ENCODE results near the gene RASAL2.

- TF ChIP-seq CTCF (conservative IDR thresholded peaks at IDR 0.05 in 1 of 2, IDR thresholded peaks at IDR 0.05 in 1 of 2; ENCODE audit: extremely low read depth in 1 of 2, insufficient read depth in 1 of 2, low read depth in 1 of 2, low read length in 2 of 2) (no peak), EZH2 (IDR thresholded peaks at IDR 0.05; ENCODE audit: borderline replicate concordance, low read length) (no peak)
Measured at GRCh38 chr1:178324003-178324402, 230.1 kb downstream of the RASAL2 start.

All from mammary epithelial cell (primary cell).